ENCODE measurements around the gene DKK3. TPM values are rescaled to one million over a fixed set of nuclear protein-coding genes. Genes with fewer than 3 reads are reported as not detected.

Gene DKK3
- total and polyA plus RNA-seq, 4 donors, result 3.1 to 9.9 (median 7.1) TPM

GRCh38 chr11:11968511-11969280 is 39.7 kb downstream of the DKK3 start:
- H3K9ac ChIP-seq (ENCODE audit: low read depth in 1 of 2, low read length in 2 of 2), result no peak overlapping the region
- no peak for TF ChIP-seq FOXA2 (IDR thresholded peaks at IDR 0.05)
- no peak for TF ChIP-seq ZBTB33 (IDR thresholded peaks at IDR 0.05)
- no peak for TF ChIP-seq RXRA (IDR thresholded peaks at IDR 0.05)
- no peak for TF ChIP-seq YY1 (IDR thresholded peaks at IDR 0.05)
- no peak for TF ChIP-seq NR2F2 (IDR thresholded peaks at IDR 0.05)
- no peak for TF ChIP-seq MAX (IDR thresholded peaks at IDR 0.05)
- TF ChIP-seq TAF1 (conservative IDR thresholded peaks at IDR 0.05), result no peak
- no peak for TF ChIP-seq CTCF (IDR thresholded peaks at IDR 0.05; ENCODE audit: low read depth, low read length, missing input control)
- TF ChIP-seq HNF4A (conservative IDR thresholded peaks at IDR 0.05), result no peak
- TF ChIP-seq GABPA (IDR thresholded peaks at IDR 0.05 in 1 of 2, conservative IDR thresholded peaks at IDR 0.05 in 1 of 2), result no peak
- no peak for TF ChIP-seq FOXA1 (IDR thresholded peaks at IDR 0.05)
- no peak for TF ChIP-seq JUND (IDR thresholded peaks at IDR 0.05)
- no peak for TF ChIP-seq SP1 (IDR thresholded peaks at IDR 0.05)
- TF ChIP-seq HNF4G (IDR thresholded peaks at IDR 0.05), result no peak
- TF ChIP-seq REST (IDR thresholded peaks at IDR 0.05), result no peak
- no peak for TF ChIP-seq RAD21 (IDR thresholded peaks at IDR 0.05)
- no peak for TF ChIP-seq ATF3 (IDR thresholded peaks at IDR 0.05)
- no peak for TF ChIP-seq EGR1 (IDR thresholded peaks at IDR 0.05; ENCODE audit: low read depth in 2 of 2)
- no peak for DNase-seq (ENCODE audit: low spot score)

More at GRCh38 chr11:11968511-11969280, 39.7 kb downstream of the DKK3 start:
- no peaks in the 10 kb centered on the region for H3K36me3 ChIP-seq (ENCODE audit: control insufficient read depth in 4 of 4, insufficient read depth in 3 of 4, low read depth in 1 of 4, low read length in 3 of 4)
- 94% methylated on average over 11 of the region's 11 CpGs for WGBS
- no peak overlapping the region for H3K27ac ChIP-seq (ENCODE audit: low read depth in 1 of 2, low read length in 2 of 2)
- H3K4me3 ChIP-seq (ENCODE audit: low read depth in 1 of 3, low read length in 3 of 3), result no peak overlapping the region
- peaks cover 5 to 35% (median 21%) of the 10 kb centered on the region in 4 donors for H3K4me1 ChIP-seq (ENCODE audit: control insufficient read depth in 4 of 4, insufficient read depth in 4 of 4, low read length in 3 of 4)
- no peaks in the 10 kb centered on the region for H3K27me3 ChIP-seq (ENCODE audit: control insufficient read depth in 4 of 4, insufficient read depth in 4 of 4, low read length in 3 of 4)
- H3K9me3 ChIP-seq (ENCODE audit: control insufficient read depth in 4 of 4, low read length in 3 of 4), result no peaks in the 10 kb centered on the region
